ENCODE results near the gene ACTA1.

The ACTA1 gene

GRCh38 chr1:229448845-229449244 is 15.0 kb upstream of the ACTA1 start:
- no peaks in the 10 kb centered on the region for H3K4me1 ChIP-seq (ENCODE audit: low read depth, poor library complexity, severe bottlenecking)
- no peaks in the 10 kb centered on the region for H3K36me3 ChIP-seq (ENCODE audit: insufficient read depth)
- H3K9ac ChIP-seq = no peak overlapping the region
- H3K27me3 ChIP-seq (ENCODE audit: insufficient read depth, low read depth) = no peaks in the 10 kb centered on the region
- no peak overlapping the region for H3K27ac ChIP-seq
- TF ChIP-seq, protein P1, sequence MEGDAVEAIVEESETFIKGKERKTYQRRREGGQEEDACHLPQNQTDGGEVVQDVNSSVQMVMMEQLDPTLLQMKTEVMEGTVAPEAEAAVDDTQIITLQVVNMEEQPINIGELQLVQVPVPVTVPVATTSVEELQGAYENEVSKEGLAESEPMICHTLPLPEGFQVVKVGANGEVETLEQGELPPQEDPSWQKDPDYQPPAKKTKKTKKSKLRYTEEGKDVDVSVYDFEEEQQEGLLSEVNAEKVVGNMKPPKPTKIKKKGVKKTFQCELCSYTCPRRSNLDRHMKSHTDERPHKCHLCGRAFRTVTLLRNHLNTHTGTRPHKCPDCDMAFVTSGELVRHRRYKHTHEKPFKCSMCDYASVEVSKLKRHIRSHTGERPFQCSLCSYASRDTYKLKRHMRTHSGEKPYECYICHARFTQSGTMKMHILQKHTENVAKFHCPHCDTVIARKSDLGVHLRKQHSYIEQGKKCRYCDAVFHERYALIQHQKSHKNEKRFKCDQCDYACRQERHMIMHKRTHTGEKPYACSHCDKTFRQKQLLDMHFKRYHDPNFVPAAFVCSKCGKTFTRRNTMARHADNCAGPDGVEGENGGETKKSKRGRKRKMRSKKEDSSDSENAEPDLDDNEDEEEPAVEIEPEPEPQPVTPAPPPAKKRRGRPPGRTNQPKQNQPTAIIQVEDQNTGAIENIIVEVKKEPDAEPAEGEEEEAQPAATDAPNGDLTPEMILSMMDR (conservative IDR thresholded peaks at IDR 0.05; ENCODE audit: low read depth, low read length) = no peak
- no peak overlapping the region for H2AFZ ChIP-seq (ENCODE audit: low read depth)
- H4K20me1 ChIP-seq (ENCODE audit: insufficient read depth) = no peaks in the 10 kb centered on the region
- no peak overlapping the region for H3K4me3 ChIP-seq (IDR thresholded peaks at IDR 0.05; ENCODE audit: insufficient read depth, low read depth, low read length)
- H3K4me2 ChIP-seq = no peak overlapping the region
- no peaks in the 10 kb centered on the region for H3K79me2 ChIP-seq (ENCODE audit: insufficient read depth, low read depth)

GRCh38 chr1:229448354-229448753 is 14.5 kb upstream of the ACTA1 start:
- H4K20me1 ChIP-seq (ENCODE audit: insufficient read depth) = no peaks in the 10 kb centered on the region
- H3K36me3 ChIP-seq (ENCODE audit: insufficient read depth) = no peaks in the 10 kb centered on the region
- TF ChIP-seq, protein P1 (conservative IDR thresholded peaks at IDR 0.05; ENCODE audit: low read depth, low read length) = no peak
- H3K27me3 ChIP-seq (ENCODE audit: insufficient read depth, low read depth) = no peaks in the 10 kb centered on the region
- peaks cover under 1% of the 10 kb centered on the region for H3K4me1 ChIP-seq (ENCODE audit: low read depth, poor library complexity, severe bottlenecking)
- H3K9ac ChIP-seq = no peak overlapping the region
- H3K4me2 ChIP-seq = no peak overlapping the region
- H3K27ac ChIP-seq = no peak overlapping the region
- no peak overlapping the region for H3K4me3 ChIP-seq (IDR thresholded peaks at IDR 0.05; ENCODE audit: insufficient read depth, low read depth, low read length)
- H2AFZ ChIP-seq (ENCODE audit: low read depth) = no peak overlapping the region
- no peaks in the 10 kb centered on the region for H3K79me2 ChIP-seq (ENCODE audit: insufficient read depth, low read depth)

GRCh38 chr1:229447809-229448252 is 13.9 kb upstream of the ACTA1 start:
- Histone ChIP-seq H3K4me1 (ENCODE audit: low read depth, poor library complexity, severe bottlenecking) (peaks cover 6% of the 10 kb centered on the region), H4K20me1 (ENCODE audit: insufficient read depth) (no peaks in the 10 kb centered on the region), H2AFZ (ENCODE audit: low read depth) (no peak overlapping the region), H3K9ac (no peak overlapping the region), H3K27me3 (ENCODE audit: insufficient read depth, low read depth) (no peaks in the 10 kb centered on the region), H3K36me3 (ENCODE audit: insufficient read depth) (no peaks in the 10 kb centered on the region), H3K79me2 (ENCODE audit: insufficient read depth, low read depth) (no peaks in the 10 kb centered on the region), H3K27ac (no peak overlapping the region), H3K4me2 (no peak overlapping the region), H3K4me3 (IDR thresholded peaks at IDR 0.05; ENCODE audit: insufficient read depth, low read depth, low read length) (no peak overlapping the region)
- TF ChIP-seq, protein P1 (conservative IDR thresholded peaks at IDR 0.05; ENCODE audit: low read depth, low read length) = no peak

DNA sequence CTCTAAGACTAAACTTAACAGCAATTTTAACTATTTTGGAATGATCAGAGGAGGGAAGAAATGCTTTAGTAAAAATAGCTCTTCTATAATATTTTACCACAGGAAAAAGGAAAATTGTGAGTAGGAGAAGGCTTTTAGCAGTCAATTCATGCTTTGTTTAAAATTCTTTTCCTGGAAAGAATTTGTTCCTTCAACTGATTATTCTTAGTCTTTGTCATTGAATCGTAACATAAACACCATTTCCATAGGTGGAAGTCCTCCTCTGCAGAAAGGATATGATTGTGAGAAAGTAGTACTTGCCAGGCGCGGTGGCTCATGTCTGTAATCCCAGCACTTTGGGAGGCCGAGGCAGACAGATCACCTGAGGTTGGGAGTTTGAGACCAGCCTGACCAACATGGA is 11.9 kb upstream of the ACTA1 start:
- Histone ChIP-seq H3K27ac (no peak overlapping the region), H3K4me2 (no peak overlapping the region), H3K4me1 (ENCODE audit: low read depth, poor library complexity, severe bottlenecking) (peaks cover 25% of the 10 kb centered on the region), H2AFZ (ENCODE audit: low read depth) (no peak overlapping the region), H3K4me3 (IDR thresholded peaks at IDR 0.05; ENCODE audit: insufficient read depth, low read depth, low read length) (no peak overlapping the region), H3K9ac (no peak overlapping the region), H4K20me1 (ENCODE audit: insufficient read depth) (peaks cover 3% of the 10 kb centered on the region; the same call in 1 of the 2 replicates), H3K27me3 (ENCODE audit: insufficient read depth, low read depth) (no peaks in the 10 kb centered on the region), H3K79me2 (ENCODE audit: insufficient read depth, low read depth) (no peaks in the 10 kb centered on the region), H3K36me3 (ENCODE audit: insufficient read depth) (no peaks in the 10 kb centered on the region)
- TF ChIP-seq, protein P1 (conservative IDR thresholded peaks at IDR 0.05; ENCODE audit: low read depth, low read length) = no peak

Measured in KMS-11 (cell line).